Measurements from ENCODE around the gene CISTR.

GRCh38 chr12:53709671-53710070 lies 42.1 kb downstream of the CISTR start:
- TF ChIP-seq CTCF (IDR thresholded peaks at IDR 0.05 in 4 of 5, conservative IDR thresholded peaks at IDR 0.05 in 1 of 5) (no peak), POLR2A (IDR thresholded peaks at IDR 0.05) (no peak)
